ENCODE measurements around the gene ARMC5. TPM values are rescaled to one million over a fixed set of nuclear protein-coding genes. Genes with fewer than 3 reads are reported as not detected.
"Not testable (repeated sequence)": the region's sequence is repeated elsewhere in the genome, so short reads cannot be mapped to it uniquely, and the experiment has no call there.

The ARMC5 gene
- total RNA-seq, 1 donor from 2014 or later = 6.2 TPM

DNA sequence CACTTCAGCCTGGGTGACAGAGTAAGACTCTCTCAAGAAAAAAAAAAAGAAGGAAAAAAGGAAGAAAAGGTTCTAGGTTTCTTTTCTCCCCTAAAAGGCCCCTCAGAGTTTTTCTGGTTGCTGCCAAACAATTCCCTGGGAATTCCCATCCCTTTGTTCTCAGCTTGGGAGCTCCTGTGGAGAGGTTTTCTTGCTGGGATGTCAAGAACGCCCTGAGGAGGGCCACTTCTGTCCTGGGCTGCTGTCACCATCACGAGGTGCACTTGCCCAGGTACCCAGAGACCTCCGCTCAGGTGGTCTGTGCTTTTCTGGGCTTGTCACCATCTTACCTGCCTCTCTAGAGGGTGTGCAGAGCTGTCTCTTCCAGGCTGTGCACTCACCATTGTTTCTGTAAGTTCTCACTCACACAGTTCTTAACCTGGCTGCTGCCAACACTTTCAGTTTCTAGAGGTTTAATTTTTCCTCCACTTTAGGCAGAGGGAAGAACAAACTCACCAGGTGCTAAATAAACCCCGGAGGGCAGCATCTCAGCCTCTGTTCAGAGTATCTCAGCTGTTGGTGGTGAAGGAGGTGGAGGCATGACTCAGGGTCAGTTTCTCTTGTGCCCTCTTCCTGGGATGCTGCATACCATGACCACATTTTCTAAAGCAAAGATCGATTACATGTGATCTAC is 28.8 kb upstream of the ARMC5 start:
- no peak for DNase-seq (ENCODE audit: low spot score)
- intact Hi-C loops (cut with DNase I) = no loop called here

- intact Hi-C loops (cut with DNase I) = no loop called here
- no peak for DNase-seq (ENCODE audit: low spot score)
Measured at GRCh38 chr16:31435341-31436220, 23.7 kb upstream of the ARMC5 start.

DNA sequence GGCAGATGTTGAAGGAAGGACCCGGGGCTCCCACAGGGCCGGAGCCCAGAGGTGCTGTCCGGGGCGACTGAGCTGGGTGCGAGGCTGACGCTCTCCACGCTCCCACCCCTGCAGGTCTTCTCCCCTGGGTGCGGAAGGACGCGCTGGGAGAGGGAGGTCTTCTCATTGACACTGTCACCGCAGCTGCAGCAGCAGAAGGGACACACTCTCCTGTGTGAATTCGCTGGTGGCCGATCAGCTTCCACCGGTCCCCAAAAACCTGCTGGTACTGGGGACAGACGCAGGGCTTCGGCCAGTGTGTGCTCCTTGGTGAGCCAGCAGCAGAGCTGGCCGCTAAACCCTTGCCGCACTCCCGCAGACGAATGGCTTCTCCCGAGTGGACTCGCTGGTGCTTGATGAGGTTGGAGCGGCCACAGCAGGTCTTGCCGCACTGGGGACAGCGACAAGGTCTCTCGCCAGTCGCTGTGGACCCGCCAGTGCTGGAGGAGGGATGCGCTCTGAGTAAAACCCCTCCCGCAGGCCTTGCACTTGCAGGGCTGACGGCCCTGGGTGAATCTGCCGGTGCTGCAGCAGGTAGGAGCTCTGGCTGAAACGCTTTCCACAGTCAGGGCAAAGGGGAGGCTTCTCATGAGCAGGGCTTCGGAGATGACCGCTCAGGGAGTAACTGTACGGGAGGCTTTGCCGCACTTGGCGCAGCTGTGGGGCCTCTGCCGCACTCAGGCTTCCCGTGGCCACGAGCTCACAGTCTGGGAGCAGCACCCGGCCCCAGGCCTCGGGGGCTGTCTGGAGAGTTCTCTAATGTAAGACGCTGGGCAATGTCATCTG is 22.9 kb upstream of the ARMC5 start:
- no peak for DNase-seq (ENCODE audit: low spot score)

DNA sequence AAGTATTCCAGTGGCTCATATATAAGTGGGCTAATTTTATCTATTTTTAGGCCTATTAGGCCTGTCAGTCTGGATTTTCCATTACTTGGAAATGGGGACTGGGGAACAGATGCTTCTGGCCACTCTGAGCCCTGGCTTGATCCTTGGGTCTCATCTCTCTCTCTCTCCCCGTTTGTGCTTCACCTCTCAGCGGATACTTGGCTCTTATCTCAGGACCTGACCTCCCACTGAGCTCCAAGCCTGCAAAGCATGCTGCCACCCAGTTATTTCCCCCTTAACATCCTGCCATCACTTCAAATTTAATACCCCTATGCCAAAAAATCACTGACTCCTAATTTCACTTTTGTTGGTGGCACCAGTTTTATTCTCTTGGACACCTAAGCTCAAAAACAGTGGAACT is 20.9 kb upstream of the ARMC5 start:
- intact Hi-C loops (cut with DNase I) = no loop called here
- DNase-seq (ENCODE audit: low spot score) = no peak

More for the DNA sequence above, 22.9 kb upstream of the ARMC5 start:
- intact Hi-C loops (cut with DNase I) = no loop called here

- intact Hi-C loops (cut with DNase I); DNase-seq (ENCODE audit: low spot score): not testable (repeated sequence)
Measured at GRCh38 chr16:31439023-31439422, 20.3 kb upstream of the ARMC5 start.

DNA sequence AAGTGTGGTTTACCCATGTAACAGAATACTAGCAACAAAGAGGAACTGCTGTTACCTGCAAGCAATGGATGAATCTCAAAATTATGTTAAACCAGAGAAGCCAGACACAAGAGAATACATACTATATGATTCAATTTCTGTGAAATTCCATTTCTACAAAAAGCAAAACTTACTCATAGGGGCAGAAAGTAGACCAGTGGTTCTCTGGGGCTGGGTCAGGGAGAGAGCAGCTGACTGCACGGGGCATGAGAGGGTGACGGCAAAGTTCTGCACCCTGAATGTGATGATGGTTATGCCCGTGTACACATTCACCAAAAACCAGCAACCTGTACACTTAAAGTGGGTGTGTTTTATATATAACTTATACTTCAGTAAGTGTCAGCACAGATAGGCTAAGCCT is 19.8 kb upstream of the ARMC5 start:
- intact Hi-C loops (cut with DNase I) = no loop called here
- no peak for DNase-seq (ENCODE audit: low spot score)

GRCh38 chr16:31440516-31441184 is 18.7 kb upstream of the ARMC5 start:
- DNase-seq (ENCODE audit: low spot score) = no peak
- intact Hi-C loops (cut with DNase I) = loop anchor here (5.0 kb wide), 1 partner anchor 258 kb away; the partner anchor contains the start of gene FUS

GRCh38 chr16:31441956-31442355 is 17.3 kb upstream of the ARMC5 start:
- DNase-seq (ENCODE audit: low spot score) = no peak
- intact Hi-C loops (cut with DNase I) = loop anchor here (2.0 to 5.0 kb wide), 2 partner anchors 260 to 457 kb away; partner anchors contain the start of genes FUS and HSD3B7

DNA sequence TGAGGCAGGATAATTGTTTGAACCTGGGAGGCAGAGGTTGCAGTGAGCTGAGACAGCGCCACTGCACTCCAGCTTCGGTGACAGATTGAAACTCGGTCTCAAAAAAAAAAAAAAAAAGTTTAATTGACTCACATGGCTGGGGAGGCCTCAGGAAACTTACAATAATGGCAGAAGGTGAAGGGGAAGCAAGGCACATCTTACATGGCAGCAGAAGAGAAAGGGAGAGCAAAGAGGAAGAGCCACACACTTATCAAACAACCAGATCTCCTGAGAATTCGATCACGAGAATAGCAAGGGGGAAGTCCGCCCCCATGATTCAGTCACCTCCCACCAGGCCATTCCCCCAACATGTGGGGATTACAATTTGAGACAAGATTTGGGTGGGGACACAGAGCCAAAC is 13.4 kb upstream of the ARMC5 start:
- DNase-seq (ENCODE audit: low spot score); intact Hi-C loops (cut with DNase I): not testable (repeated sequence)

- intact Hi-C loops (cut with DNase I) = loop anchor here (10.0 kb wide), 1 partner anchor 496 kb away; the partner anchor contains the start of gene SETD1A
- no peak for DNase-seq (ENCODE audit: low spot score)
Measured at GRCh38 chr16:31451201-31451600, 8.1 kb upstream of the ARMC5 start.

DNA sequence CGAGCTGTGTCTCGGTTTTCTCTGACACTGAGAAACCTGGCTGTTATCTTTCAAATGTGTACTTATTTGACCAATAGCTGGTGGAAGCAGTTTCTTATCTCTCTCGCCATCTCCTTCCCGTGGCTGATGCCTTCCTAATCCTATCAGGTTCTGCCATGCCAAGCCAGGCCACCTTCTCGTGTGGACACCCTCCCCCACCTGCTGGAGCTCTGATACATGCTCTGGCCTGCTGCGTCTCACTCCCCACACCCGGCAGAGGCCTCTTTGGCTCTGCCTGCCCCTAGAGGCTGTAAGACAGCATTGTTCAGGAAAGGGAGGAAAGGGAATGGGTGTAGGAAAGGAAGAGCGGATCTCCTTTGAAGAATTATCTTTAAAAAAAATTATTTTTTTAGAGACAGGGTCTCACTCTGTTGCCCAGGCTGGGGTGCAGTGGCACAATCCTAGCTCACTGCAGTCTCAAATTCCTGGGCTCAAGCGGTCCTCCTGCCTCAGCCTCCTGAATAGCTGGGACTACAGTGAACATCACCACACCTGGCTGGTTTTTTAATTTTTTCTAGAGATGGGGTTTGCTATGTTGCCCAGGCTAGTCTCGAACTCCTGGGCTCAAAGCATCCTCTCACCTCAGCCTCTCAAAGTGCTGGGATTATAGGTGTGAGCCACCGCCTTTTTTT is 7.5 kb upstream of the ARMC5 start:
- intact Hi-C loops (cut with DNase I) = loop anchor here (10.0 kb wide), 1 partner anchor 497 kb away; the partner anchor contains the start of gene SETD1A
- no peak for DNase-seq (ENCODE audit: low spot score)

GRCh38 chr16:31452631-31453106 is 6.6 kb upstream of the ARMC5 start:
- intact Hi-C loops (cut with DNase I) = loop anchor here (10.0 kb wide), 1 partner anchor 498 kb away; the partner anchor contains the start of gene SETD1A
- DNase-seq (ENCODE audit: low spot score) = no peak

- intact Hi-C loops (cut with DNase I) = loop anchor here (10.0 kb wide), 1 partner anchor 499 kb away; the partner anchor contains the start of gene SETD1A
- DNase-seq (ENCODE audit: low spot score) = no peak
Measured at GRCh38 chr16:31453255-31454204, 5.8 kb upstream of the ARMC5 start.

- intact Hi-C loops (cut with DNase I) = loop anchor here (5.0 to 10.0 kb wide), 5 partner anchors 52 to 501 kb away; partner anchors contain the start of genes RUSF1, SETD1A and ZNF267
- DNase-seq (ENCODE audit: low spot score) = no peak
Measured at GRCh38 chr16:31455601-31456314, 3.5 kb upstream of the ARMC5 start.

- DNase-seq (ENCODE audit: low spot score) = no peak
- intact Hi-C loops (cut with DNase I) = loop anchor here (5.0 to 10.0 kb wide), 5 partner anchors 50 to 502 kb away; partner anchors contain the start of genes RUSF1, SETD1A and ZNF267
Measured at GRCh38 chr16:31456988-31457360, 2.3 kb upstream of the ARMC5 start.

DNA sequence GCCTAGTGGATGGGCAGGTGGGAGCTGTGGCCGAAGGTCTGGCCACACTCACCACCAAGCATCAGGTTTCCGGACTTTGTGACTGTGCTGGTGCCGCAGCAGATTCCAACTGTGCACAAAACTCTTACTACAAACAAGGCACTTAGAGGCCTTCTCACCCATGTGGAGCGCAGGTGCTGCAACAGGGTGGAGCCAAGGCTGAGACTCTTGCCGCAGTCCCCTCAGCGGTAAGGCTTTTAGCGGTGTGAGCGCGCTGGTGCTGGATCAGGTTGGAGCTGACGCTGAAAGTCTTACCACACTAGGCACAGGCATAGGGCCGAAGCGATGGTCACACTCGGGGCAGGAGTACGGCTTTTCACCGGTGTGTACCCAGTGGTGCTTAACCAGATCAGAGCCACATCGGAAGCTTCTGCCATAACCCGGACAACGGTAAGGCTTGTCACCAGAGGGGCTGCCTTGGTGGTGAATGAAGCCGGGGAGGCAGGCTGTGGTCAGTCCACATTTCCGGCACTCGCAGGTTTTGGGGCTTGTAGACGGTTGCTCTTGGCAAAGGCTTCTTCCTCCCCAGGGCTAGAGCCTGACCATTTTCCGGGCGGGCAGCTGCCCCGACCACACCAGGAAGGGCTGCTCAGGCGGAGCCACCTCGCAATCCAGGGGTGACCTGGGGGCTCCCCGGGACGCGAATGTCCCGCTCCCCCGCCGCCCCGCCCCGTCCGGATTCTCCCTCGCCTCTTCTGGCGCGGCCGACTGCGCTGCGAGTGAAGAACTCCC is 1.0 kb upstream of the ARMC5 start:
- intact Hi-C loops (cut with DNase I) = loop anchor here (5.0 to 10.0 kb wide), 5 partner anchors 49 to 503 kb away; partner anchors contain the start of genes RUSF1, SETD1A and ZNF267
- DNase-seq (ENCODE audit: low spot score) = no peak
